Keratinocyte (primary cell): ENCODE measurements around the gene UGGT2.

ENCODE experiments used
- EZH2 ChIP-seq: IDR thresholded peaks from one replicate; pipeline ENCODE4 v1.6.1; 2012; ENCODE audit warnings: inconsistent platforms, mild to moderate bottlenecking, low read length, moderate library complexity
- TF ChIP-seq, protein P1 (sequence below), 3 experiments: IDR thresholded peaks in 1 of 3; conservative IDR thresholded peaks in 1 of 3; optimal IDR thresholded peaks in 1 of 3; 2 replicates in 2 of 3; 3 replicates in 1 of 3; pipeline versions ENCODE3 to v1.5.1; 2011; ENCODE audit warnings: low read length in 3 of 3, mild to moderate bottlenecking in 3 of 3, moderate library complexity in 2 of 3, control low read depth in 1 of 3, inconsistent platforms in 1 of 3; ENCODE audit not compliant: insufficient read depth in 2 of 3; ENCODE audit errors: extremely low read depth in 1 of 3

DNA sequence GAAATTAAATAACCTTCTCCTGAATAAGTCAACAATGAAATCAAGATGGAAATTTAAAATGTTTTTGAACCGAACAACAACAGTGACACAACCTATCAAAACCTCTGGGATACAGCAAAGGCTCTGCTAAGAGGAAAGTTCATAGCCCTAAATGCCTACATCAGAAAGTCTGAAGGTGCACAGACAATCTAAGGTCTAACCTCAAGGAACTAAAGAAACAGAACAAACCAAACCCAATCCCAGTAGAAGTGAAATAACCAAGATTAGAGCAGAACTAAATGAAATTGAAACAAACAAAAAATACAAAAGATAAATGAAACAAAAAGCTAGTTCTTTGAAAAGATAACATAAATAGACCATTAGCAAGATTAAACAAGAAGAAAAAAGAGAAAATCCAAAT, 9.0 kb downstream of the UGGT2 start:
- TF ChIP-seq, protein P1, sequence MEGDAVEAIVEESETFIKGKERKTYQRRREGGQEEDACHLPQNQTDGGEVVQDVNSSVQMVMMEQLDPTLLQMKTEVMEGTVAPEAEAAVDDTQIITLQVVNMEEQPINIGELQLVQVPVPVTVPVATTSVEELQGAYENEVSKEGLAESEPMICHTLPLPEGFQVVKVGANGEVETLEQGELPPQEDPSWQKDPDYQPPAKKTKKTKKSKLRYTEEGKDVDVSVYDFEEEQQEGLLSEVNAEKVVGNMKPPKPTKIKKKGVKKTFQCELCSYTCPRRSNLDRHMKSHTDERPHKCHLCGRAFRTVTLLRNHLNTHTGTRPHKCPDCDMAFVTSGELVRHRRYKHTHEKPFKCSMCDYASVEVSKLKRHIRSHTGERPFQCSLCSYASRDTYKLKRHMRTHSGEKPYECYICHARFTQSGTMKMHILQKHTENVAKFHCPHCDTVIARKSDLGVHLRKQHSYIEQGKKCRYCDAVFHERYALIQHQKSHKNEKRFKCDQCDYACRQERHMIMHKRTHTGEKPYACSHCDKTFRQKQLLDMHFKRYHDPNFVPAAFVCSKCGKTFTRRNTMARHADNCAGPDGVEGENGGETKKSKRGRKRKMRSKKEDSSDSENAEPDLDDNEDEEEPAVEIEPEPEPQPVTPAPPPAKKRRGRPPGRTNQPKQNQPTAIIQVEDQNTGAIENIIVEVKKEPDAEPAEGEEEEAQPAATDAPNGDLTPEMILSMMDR (optimal IDR thresholded peaks at IDR 0.05 in 1 of 3, IDR thresholded peaks at IDR 0.05 in 1 of 3, conservative IDR thresholded peaks at IDR 0.05 in 1 of 3; ENCODE audit: extremely low read depth in 1 of 3, insufficient read depth in 2 of 3, low read length in 3 of 3): no peak
- no peak for TF ChIP-seq EZH2
